GM21526 (cell line): ENCODE measurements around the gene SPCS2.
"Not testable (repeated sequence)": the region's sequence is repeated elsewhere in the genome, so short reads cannot be mapped to it uniquely, and the experiment has no call there.

Source experiments
- ATAC-seq: cut with Tn5 transposase; IDR thresholded peaks from one replicate; pipeline ENCODE4 v1.9.1; 2021; ENCODE audit warnings: moderate library complexity; ENCODE audit not compliant: unreplicated experiment, low FRiP score

Gene SPCS2

GRCh38 chr11:74948546-74948897 is 544 bp upstream of the SPCS2 start:
- ATAC-seq: peak; percentile 15

GRCh38 chr11:74949753-74950137 is 679 bp downstream of the SPCS2 start:
- no peak for ATAC-seq

GRCh38 chr11:74950374-74950969 is 1.4 kb downstream of the SPCS2 start:
- no peak for ATAC-seq

- ATAC-seq: no peak
Measured at GRCh38 chr11:74951226-74951625, 2.2 kb downstream of the SPCS2 start.

- ATAC-seq: no peak
Measured at GRCh38 chr11:74952752-74953151, 3.7 kb downstream of the SPCS2 start.

- ATAC-seq: no peak
Measured at GRCh38 chr11:74953451-74953850, 4.4 kb downstream of the SPCS2 start.

- no peak for ATAC-seq
Measured at GRCh38 chr11:74954199-74954598, 5.1 kb downstream of the SPCS2 start.

GRCh38 chr11:74956397-74957015 is 7.4 kb downstream of the SPCS2 start:
- no peak for ATAC-seq

GRCh38 chr11:74957937-74958629 is 9.0 kb downstream of the SPCS2 start:
- no peak for ATAC-seq

GRCh38 chr11:74960128-74960527 is 11.1 kb downstream of the SPCS2 start:
- ATAC-seq: not testable (repeated sequence)

GRCh38 chr11:74966651-74967050 is 17.6 kb downstream of the SPCS2 start:
- ATAC-seq: no peak

GRCh38 chr11:74970852-74971395 is 21.9 kb downstream of the SPCS2 start:
- no peak for ATAC-seq

GRCh38 chr11:74971424-74971823 is 22.4 kb downstream of the SPCS2 start:
- ATAC-seq: no peak

GRCh38 chr11:74978041-74978440 is 29.0 kb downstream of the SPCS2 start:
- no peak for ATAC-seq

- no peak for ATAC-seq
Measured at GRCh38 chr11:74980634-74981033, 31.6 kb downstream of the SPCS2 start.

GRCh38 chr11:74981888-74982287 is 32.8 kb downstream of the SPCS2 start:
- ATAC-seq: no peak

GRCh38 chr11:74984070-74984469 is 35.0 kb downstream of the SPCS2 start:
- ATAC-seq: no peak

- no peak for ATAC-seq
Measured at GRCh38 chr11:74984730-74985129, 35.7 kb downstream of the SPCS2 start.

- peak; percentile 83 for ATAC-seq
Measured at GRCh38 chr11:74988541-74989259, 39.6 kb downstream of the SPCS2 start, which contains the start of gene NEU3. NEU3 (plus strand) TSS chr11:74988933; CDS start chr11:74989061, 128 bp downstream.

GRCh38 chr11:74989260-74989638 is 40.2 kb downstream of the SPCS2 start:
- peak; percentile 8 for ATAC-seq

- not testable (repeated sequence) for ATAC-seq
Measured at GRCh38 chr11:74990150-74990549, 41.1 kb downstream of the SPCS2 start.
